NB4 (cell line): ENCODE measurements around the gene CAMK4.

Source experiments
- POLR2A ChIP-seq: IDR thresholded peaks from 2 replicates; pipeline ENCODE4 v1.6.1; 2011; ENCODE audit warnings: mild to moderate bottlenecking; ENCODE audit not compliant: insufficient read length; ENCODE audit errors: extremely low read depth
- TF ChIP-seq, protein P1 (sequence below): IDR thresholded peaks from one replicate; pipeline ENCODE4 v1.5.1; 2012; ENCODE audit warnings: low read depth, low read length

DNA sequence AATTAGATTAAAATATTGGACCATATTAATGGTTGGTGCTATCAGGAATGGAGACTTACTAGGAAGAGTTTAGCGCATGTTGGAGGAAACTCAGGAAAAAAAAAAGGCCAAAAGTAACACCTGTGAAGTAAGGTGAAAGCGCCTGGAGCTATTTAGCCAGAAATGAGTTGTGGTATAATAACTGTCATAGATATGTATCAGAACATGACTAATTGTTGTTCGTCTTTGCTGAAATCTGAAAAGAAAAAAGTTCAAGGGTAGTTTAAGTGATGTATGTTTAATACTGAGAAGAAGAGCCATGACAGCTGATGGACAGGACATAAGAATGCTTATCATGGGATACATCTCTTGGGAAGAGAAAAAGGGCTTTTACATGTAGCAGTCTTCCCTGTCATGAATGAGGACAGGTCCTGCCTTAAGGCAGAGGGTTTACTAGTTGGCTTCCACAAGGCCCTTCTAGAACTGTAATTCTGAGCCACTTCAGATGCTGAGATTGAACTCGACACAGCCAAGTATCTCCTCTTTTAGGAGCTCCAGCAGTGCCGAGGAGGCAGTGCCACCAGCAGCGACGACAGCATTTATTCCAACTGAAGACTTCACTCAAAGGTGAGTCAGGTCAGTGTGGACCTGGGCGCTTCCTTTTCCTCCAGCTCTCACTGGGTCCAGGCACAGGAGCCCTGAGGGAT lies 940 bp upstream of the CAMK4 start:
- TF ChIP-seq, protein P1, sequence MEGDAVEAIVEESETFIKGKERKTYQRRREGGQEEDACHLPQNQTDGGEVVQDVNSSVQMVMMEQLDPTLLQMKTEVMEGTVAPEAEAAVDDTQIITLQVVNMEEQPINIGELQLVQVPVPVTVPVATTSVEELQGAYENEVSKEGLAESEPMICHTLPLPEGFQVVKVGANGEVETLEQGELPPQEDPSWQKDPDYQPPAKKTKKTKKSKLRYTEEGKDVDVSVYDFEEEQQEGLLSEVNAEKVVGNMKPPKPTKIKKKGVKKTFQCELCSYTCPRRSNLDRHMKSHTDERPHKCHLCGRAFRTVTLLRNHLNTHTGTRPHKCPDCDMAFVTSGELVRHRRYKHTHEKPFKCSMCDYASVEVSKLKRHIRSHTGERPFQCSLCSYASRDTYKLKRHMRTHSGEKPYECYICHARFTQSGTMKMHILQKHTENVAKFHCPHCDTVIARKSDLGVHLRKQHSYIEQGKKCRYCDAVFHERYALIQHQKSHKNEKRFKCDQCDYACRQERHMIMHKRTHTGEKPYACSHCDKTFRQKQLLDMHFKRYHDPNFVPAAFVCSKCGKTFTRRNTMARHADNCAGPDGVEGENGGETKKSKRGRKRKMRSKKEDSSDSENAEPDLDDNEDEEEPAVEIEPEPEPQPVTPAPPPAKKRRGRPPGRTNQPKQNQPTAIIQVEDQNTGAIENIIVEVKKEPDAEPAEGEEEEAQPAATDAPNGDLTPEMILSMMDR, result no peak
- no peak for TF ChIP-seq POLR2A
